Fibroblast of lung (primary cell): ENCODE measurements around the gene RGS10. TPM values are rescaled to one million over a fixed set of nuclear protein-coding genes. Genes with fewer than 3 reads are reported as not detected.

Source experiments
- DNase-seq, 2 donors: peaks; one replicate each; pipeline versions ENCODE4 v3.0.0 to v3.0.0-alpha.2; 2010; ENCODE audit warnings: low read depth in 2 of 2
- H2AFZ ChIP-seq: 2 replicates; pipeline ENCODE4 v1.5.1; 2012; ENCODE audit warnings: low read length, control low read depth, inconsistent platforms
- H3K27ac ChIP-seq: 2 replicates; pipeline ENCODE4 v1.5.1; 2011; ENCODE audit warnings: low read length, control low read depth; ENCODE audit not compliant: insufficient read depth
- H3K27me3 ChIP-seq: 2 replicates; pipeline ENCODE4 v1.5.1; 2011; ENCODE audit warnings: mild to moderate bottlenecking, low read length; ENCODE audit not compliant: control insufficient read depth, insufficient read depth
- H3K36me3 ChIP-seq: 2 replicates; pipeline ENCODE4 v1.5.1; 2011; ENCODE audit warnings: low read length; ENCODE audit not compliant: control insufficient read depth, insufficient read depth
- H3K4me1 ChIP-seq: 2 replicates; pipeline ENCODE4 v1.5.1; 2011; ENCODE audit warnings: low read length; ENCODE audit not compliant: control insufficient read depth, insufficient read depth; ENCODE audit errors: extremely low read depth
- H3K4me2 ChIP-seq: 2 replicates; pipeline ENCODE4 v1.5.1; 2011; ENCODE audit warnings: low read length, control low read depth; ENCODE audit not compliant: insufficient read depth; ENCODE audit errors: extremely low read depth
- H3K4me3 ChIP-seq, 4 experiments: fragments of 200-600 bp in 1 of 4; sonication (generic) in 1 of 4; replicated peaks in 1 of 4; 2 replicates each; pipeline ENCODE4 v1.5.1; 2011 to 2016; ENCODE audit warnings: low read length in 4 of 4, low read depth in 3 of 4, mild to moderate bottlenecking in 3 of 4, control low read depth in 2 of 4, inconsistent platforms in 1 of 4, mixed read lengths in 1 of 4; ENCODE audit not compliant: insufficient read depth in 1 of 4; ENCODE audit errors: control extremely low read depth in 1 of 4
- H3K79me2 ChIP-seq: 2 replicates; pipeline ENCODE4 v1.5.1; 2012; ENCODE audit warnings: mild to moderate bottlenecking, low read length, inconsistent platforms; ENCODE audit not compliant: control insufficient read depth, insufficient read depth
- H3K9ac ChIP-seq: 2 replicates; pipeline ENCODE4 v1.5.1; 2011; ENCODE audit warnings: mild to moderate bottlenecking, low read length, control low read depth; ENCODE audit not compliant: insufficient read depth
- H3K9me3 ChIP-seq: 2 replicates; pipeline ENCODE4 v1.5.1; 2012; ENCODE audit warnings: low read depth, low read length; ENCODE audit not compliant: control insufficient read depth, insufficient read depth
- H4K20me1 ChIP-seq: 2 replicates; pipeline ENCODE4 v1.5.1; 2011; ENCODE audit warnings: low read length; ENCODE audit not compliant: control insufficient read depth, insufficient read depth; ENCODE audit errors: extremely low read depth
- CTCF ChIP-seq, 2 donors: IDR thresholded peaks in 1 of 2; conservative IDR thresholded peaks in 1 of 2; 1 replicate in 1 of 2; 2 replicates in 1 of 2; pipeline ENCODE4 v1.5.1; 2011 to 2012; ENCODE audit warnings: low read length in 2 of 2, control low read depth in 1 of 2, inconsistent platforms in 1 of 2, low read depth in 1 of 2, mild to moderate bottlenecking in 1 of 2
- EZH2 ChIP-seq: IDR thresholded peaks from 2 replicates; pipeline ENCODE4 v1.5.1; 2012; ENCODE audit warnings: low read length, control low read depth, mild to moderate bottlenecking; ENCODE audit errors: missing control alignments
- polyA plus RNA-seq, 2 donors: library from polyadenylated mRNA; depleted of rRNA in 1 of 2; stranded (reverse) in 1 of 2; unstranded in 1 of 2; fragments of >200 nt; gene quantifications; 2 replicates each; pipeline ENCODE4 v1.2.1, GENCODE V29; 2011 to 2012; ENCODE audit warnings: missing spikeins in 1 of 2
- total RNA-seq: library from RNA; depleted of rRNA; stranded (reverse); fragments of >200 nt; gene quantifications from 2 replicates; pipeline ENCODE4 v1.2.1, GENCODE V29; 2014

RGS10 gene
- total and polyA plus RNA-seq, 2 donors (not counting 1 experiment from before 2014, with no cell fraction given), result 50.9 to 103 TPM

GRCh38 chr10:119518176-119518575 is 24.3 kb downstream of the RGS10 start:
- Histone ChIP-seq H2AFZ (no peak overlapping the region), H3K79me2 (no peaks in the 10 kb centered on the region), H3K9me3 (no peaks in the 10 kb centered on the region), H4K20me1 (no peaks in the 10 kb centered on the region), H3K4me1 (peaks cover 12% of the 10 kb centered on the region), H3K27me3 (no peaks in the 10 kb centered on the region), H3K36me3 (peaks cover 9% of the 10 kb centered on the region), H3K9ac (no peak overlapping the region), H3K4me2 (no peak overlapping the region), H3K4me3 (no peak overlapping the region), H3K27ac (no peak overlapping the region)
- no peak for DNase-seq
- no peak for TF ChIP-seq EZH2
- no peak for TF ChIP-seq CTCF (conservative IDR thresholded peaks at IDR 0.05 in 1 of 2, IDR thresholded peaks at IDR 0.05 in 1 of 2; ENCODE audit: low read depth in 1 of 2, low read length in 2 of 2)

GRCh38 chr10:119517235-119518141 is 25.0 kb downstream of the RGS10 start:
- Histone ChIP-seq H4K20me1 (no peaks in the 10 kb centered on the region), H3K27me3 (no peaks in the 10 kb centered on the region), H3K4me3 (no peak overlapping the region), H3K4me1 (peaks cover 12% of the 10 kb centered on the region), H3K9ac (no peak overlapping the region), H2AFZ (no peak overlapping the region), H3K4me2 (no peak overlapping the region), H3K27ac (peak overlapping the region; percentile 20), H3K9me3 (no peaks in the 10 kb centered on the region), H3K79me2 (no peaks in the 10 kb centered on the region), H3K36me3 (peaks cover 8% of the 10 kb centered on the region)
- TF ChIP-seq CTCF (conservative IDR thresholded peaks at IDR 0.05 in 1 of 2, IDR thresholded peaks at IDR 0.05 in 1 of 2; ENCODE audit: low read depth in 1 of 2, low read length in 2 of 2), result no peak
- TF ChIP-seq EZH2, result no peak
- DNase-seq, result peak in 1 of 2 donors; percentile 63

DNA sequence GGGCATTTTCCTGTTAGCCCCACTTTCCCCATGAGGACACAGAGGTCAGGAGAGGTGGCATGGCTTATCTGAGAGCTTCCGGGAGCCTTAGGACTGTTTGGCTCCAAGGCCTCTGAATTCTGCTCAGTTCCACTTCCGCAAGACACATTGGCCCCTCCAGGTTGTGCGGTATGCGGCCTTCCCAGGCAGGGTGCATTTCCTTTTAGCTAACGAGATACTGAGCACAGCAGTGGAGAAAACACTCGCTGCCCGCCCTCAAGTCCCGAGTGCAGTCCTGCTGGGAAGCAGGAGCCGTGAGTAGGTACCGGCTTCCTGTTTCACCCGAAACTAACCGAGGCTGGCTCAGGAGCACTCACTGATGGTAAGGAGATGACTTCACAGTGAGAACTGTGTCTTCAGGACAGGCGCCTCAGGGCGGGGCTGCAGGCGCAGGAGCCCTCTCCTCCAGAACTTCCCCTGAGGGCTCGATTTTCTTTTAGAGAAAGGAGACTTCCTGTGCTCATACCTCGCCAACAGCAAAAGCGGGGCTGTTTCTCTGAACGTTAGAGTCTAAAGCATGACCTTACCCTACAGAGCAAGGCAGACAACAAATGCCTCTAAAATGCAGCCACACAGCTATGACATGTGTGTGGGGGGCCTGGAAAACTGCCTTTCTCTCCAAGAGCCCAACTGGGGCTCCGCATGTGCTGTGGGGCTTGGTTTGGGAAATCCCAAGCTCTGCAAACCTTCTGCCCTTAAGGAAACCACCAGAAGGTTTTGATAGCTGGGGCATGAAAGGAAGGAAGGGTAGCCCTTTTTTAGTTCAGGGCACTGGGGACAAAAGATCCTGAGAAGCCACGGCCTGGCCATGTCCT is 25.9 kb downstream of the RGS10 start:
- no peak overlapping the region for H3K9ac ChIP-seq
- no peaks in the 10 kb centered on the region for H3K9me3 ChIP-seq
- H3K4me1 ChIP-seq, result peaks cover 6% of the 10 kb centered on the region
- H3K36me3 ChIP-seq, result peaks cover 8% of the 10 kb centered on the region
- H2AFZ ChIP-seq, result no peak overlapping the region
- no peak overlapping the region for H3K4me3 ChIP-seq
- H3K79me2 ChIP-seq, result no peaks in the 10 kb centered on the region
- H4K20me1 ChIP-seq, result no peaks in the 10 kb centered on the region
- DNase-seq, result no peak
- TF ChIP-seq CTCF (conservative IDR thresholded peaks at IDR 0.05 in 1 of 2, IDR thresholded peaks at IDR 0.05 in 1 of 2; ENCODE audit: low read depth in 1 of 2, low read length in 2 of 2) (no peak), EZH2 (no peak)
- no peak overlapping the region for H3K27ac ChIP-seq
- H3K27me3 ChIP-seq, result no peaks in the 10 kb centered on the region
- no peak overlapping the region for H3K4me2 ChIP-seq
